ENCODE data around the gene TCTN1.

GRCh38 chr12:110636516-110636915 lies 22.6 kb downstream of the TCTN1 start:
- TF ChIP-seq CTCF (IDR thresholded peaks at IDR 0.05), result no peak
- no peak for TF ChIP-seq POLR2A (IDR thresholded peaks at IDR 0.05)
